ENCODE measurements around the gene IFNE.

IFNE gene

DNA sequence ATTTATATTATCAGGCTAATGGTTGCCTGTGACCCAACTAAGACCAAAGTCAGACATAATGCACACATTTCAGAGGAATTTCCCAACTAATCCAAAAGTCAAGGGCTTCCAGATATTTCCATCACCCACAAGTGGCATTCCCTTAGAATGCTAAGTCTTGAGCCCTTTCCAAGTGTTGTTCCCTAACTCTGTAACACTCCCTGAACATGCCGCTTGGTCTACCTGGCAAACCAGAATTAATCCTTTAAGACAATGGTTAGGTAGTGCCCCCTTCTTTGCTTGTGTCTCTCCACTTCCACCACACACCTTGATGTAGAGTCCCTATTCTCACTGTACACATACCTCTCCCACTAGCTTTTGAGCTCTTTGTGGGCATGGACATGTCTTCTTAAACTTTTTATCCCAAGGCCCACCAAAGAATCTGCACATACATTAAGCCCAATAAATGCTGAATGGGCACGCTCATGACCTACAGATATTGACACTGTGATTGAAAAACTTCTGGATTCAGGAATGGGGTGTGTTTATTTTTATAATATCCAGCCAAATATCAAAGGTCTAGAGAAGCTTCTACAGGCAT, 37.8 kb upstream of the IFNE start:
- no peak overlapping the region for H3K4me3 ChIP-seq (ENCODE audit: low read length in 2 of 2)
- H3K4me1 ChIP-seq (ENCODE audit: control insufficient read depth, insufficient read depth, low read length): no peaks in the 10 kb centered on the region
- H3K27me3 ChIP-seq (ENCODE audit: control insufficient read depth in 1 of 2, insufficient read depth in 2 of 2, low read length in 2 of 2): no peaks in the 10 kb centered on the region
- no peak overlapping the region for H3K27ac ChIP-seq (ENCODE audit: low read length)
- H3K9ac ChIP-seq (ENCODE audit: low read length in 2 of 2): no peak overlapping the region
- H3K9me3 ChIP-seq (ENCODE audit: control insufficient read depth in 2 of 2, low read length in 2 of 2): no peaks in the 10 kb centered on the region
- no peaks in the 10 kb centered on the region for H3K36me3 ChIP-seq (ENCODE audit: control insufficient read depth in 2 of 2, insufficient read depth in 2 of 2, low read length in 2 of 2)

DNA sequence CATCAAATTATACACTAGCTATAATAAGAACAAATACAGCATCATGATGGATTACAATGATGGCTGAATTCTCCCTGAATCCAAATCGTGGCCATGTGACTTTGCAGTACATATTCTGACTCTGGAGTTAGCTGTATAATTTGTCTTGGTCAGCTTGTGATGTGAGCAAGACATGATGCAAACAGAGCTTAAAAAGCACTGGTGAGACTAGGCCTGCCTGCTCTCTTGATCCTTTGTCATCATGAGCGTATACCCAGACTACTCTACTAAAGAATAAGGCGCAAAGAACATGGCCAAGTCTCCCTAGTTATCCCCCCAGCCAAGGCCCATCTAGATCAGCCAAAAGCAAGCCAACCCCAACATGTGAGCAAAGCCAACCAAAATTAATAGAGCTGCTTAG, 34.7 kb upstream of the IFNE start:
- Histone ChIP-seq H3K9me3 (ENCODE audit: control insufficient read depth in 2 of 2, low read length in 2 of 2) (no peaks in the 10 kb centered on the region), H3K27me3 (ENCODE audit: control insufficient read depth in 1 of 2, insufficient read depth in 2 of 2, low read length in 2 of 2) (no peaks in the 10 kb centered on the region), H3K36me3 (ENCODE audit: control insufficient read depth in 2 of 2, insufficient read depth in 2 of 2, low read length in 2 of 2) (no peaks in the 10 kb centered on the region), H3K9ac (ENCODE audit: low read length in 2 of 2) (no peak overlapping the region), H3K27ac (ENCODE audit: low read length) (no peak overlapping the region), H3K4me3 (ENCODE audit: low read length in 2 of 2) (no peak overlapping the region), H3K4me1 (ENCODE audit: control insufficient read depth, insufficient read depth, low read length) (no peaks in the 10 kb centered on the region)

GRCh38 chr9:21513431-21513830, 31.3 kb upstream of the IFNE start:
- Histone ChIP-seq H3K9me3 (ENCODE audit: control insufficient read depth in 2 of 2, low read length in 2 of 2) (no peaks in the 10 kb centered on the region), H3K36me3 (ENCODE audit: control insufficient read depth in 2 of 2, insufficient read depth in 2 of 2, low read length in 2 of 2) (no peaks in the 10 kb centered on the region), H3K4me1 (ENCODE audit: control insufficient read depth, insufficient read depth, low read length) (no peaks in the 10 kb centered on the region), H3K4me3 (ENCODE audit: low read length in 2 of 2) (no peak overlapping the region), H3K27ac (ENCODE audit: low read length) (no peak overlapping the region), H3K9ac (ENCODE audit: low read length in 2 of 2) (no peak overlapping the region), H3K27me3 (ENCODE audit: control insufficient read depth in 1 of 2, insufficient read depth in 2 of 2, low read length in 2 of 2) (no peaks in the 10 kb centered on the region)

- Histone ChIP-seq H3K4me3 (ENCODE audit: low read length in 2 of 2) (no peak overlapping the region), H3K27me3 (ENCODE audit: control insufficient read depth in 1 of 2, insufficient read depth in 2 of 2, low read length in 2 of 2) (no peaks in the 10 kb centered on the region), H3K9me3 (ENCODE audit: control insufficient read depth in 2 of 2, low read length in 2 of 2) (no peaks in the 10 kb centered on the region), H3K4me1 (ENCODE audit: control insufficient read depth, insufficient read depth, low read length) (no peaks in the 10 kb centered on the region), H3K27ac (ENCODE audit: low read length) (no peak overlapping the region), H3K36me3 (ENCODE audit: control insufficient read depth in 2 of 2, insufficient read depth in 2 of 2, low read length in 2 of 2) (no peaks in the 10 kb centered on the region), H3K9ac (ENCODE audit: low read length in 2 of 2) (no peak overlapping the region)
These were observed 28.7 kb upstream of the IFNE start for GRCh38 chr9:21510806-21511205.

DNA sequence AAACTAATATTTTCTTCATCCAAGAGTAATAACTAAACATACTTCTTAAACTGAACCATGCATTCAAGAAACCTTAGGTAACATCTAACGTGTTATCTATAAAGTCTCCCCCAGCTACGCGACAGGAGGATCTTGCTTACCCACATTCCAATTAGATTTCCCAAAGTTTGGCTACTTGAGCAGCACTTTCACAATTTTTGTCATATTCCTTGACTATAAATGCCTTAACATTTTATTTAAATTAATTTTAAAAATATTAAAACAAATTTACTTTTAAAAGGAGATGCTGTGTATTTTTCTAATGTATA, 25.3 kb upstream of the IFNE start:
- no peak overlapping the region for H3K9ac ChIP-seq (ENCODE audit: low read length in 2 of 2)

GRCh38 chr9:21506626-21507482, 24.7 kb upstream of the IFNE start:
- Histone ChIP-seq H3K4me3 (ENCODE audit: low read length in 2 of 2) (no peak overlapping the region), H3K9me3 (ENCODE audit: control insufficient read depth in 2 of 2, low read length in 2 of 2) (no peaks in the 10 kb centered on the region), H3K4me1 (ENCODE audit: control insufficient read depth, insufficient read depth, low read length) (no peaks in the 10 kb centered on the region), H3K27ac (ENCODE audit: low read length) (no peak overlapping the region), H3K9ac (ENCODE audit: low read length in 2 of 2) (no peak overlapping the region), H3K36me3 (ENCODE audit: control insufficient read depth in 2 of 2, insufficient read depth in 2 of 2, low read length in 2 of 2) (no peaks in the 10 kb centered on the region), H3K27me3 (ENCODE audit: control insufficient read depth in 1 of 2, insufficient read depth in 2 of 2, low read length in 2 of 2) (no peaks in the 10 kb centered on the region)

More for the DNA sequence above, 25.3 kb upstream of the IFNE start:
- no peak overlapping the region for H3K4me3 ChIP-seq (ENCODE audit: low read length in 2 of 2)
- no peaks in the 10 kb centered on the region for H3K36me3 ChIP-seq (ENCODE audit: control insufficient read depth in 2 of 2, insufficient read depth in 2 of 2, low read length in 2 of 2)
- no peak overlapping the region for H3K27ac ChIP-seq (ENCODE audit: low read length)
- H3K4me1 ChIP-seq (ENCODE audit: control insufficient read depth, insufficient read depth, low read length): no peaks in the 10 kb centered on the region
- no peaks in the 10 kb centered on the region for H3K9me3 ChIP-seq (ENCODE audit: control insufficient read depth in 2 of 2, low read length in 2 of 2)
- no peaks in the 10 kb centered on the region for H3K27me3 ChIP-seq (ENCODE audit: control insufficient read depth in 1 of 2, insufficient read depth in 2 of 2, low read length in 2 of 2)

DNA sequence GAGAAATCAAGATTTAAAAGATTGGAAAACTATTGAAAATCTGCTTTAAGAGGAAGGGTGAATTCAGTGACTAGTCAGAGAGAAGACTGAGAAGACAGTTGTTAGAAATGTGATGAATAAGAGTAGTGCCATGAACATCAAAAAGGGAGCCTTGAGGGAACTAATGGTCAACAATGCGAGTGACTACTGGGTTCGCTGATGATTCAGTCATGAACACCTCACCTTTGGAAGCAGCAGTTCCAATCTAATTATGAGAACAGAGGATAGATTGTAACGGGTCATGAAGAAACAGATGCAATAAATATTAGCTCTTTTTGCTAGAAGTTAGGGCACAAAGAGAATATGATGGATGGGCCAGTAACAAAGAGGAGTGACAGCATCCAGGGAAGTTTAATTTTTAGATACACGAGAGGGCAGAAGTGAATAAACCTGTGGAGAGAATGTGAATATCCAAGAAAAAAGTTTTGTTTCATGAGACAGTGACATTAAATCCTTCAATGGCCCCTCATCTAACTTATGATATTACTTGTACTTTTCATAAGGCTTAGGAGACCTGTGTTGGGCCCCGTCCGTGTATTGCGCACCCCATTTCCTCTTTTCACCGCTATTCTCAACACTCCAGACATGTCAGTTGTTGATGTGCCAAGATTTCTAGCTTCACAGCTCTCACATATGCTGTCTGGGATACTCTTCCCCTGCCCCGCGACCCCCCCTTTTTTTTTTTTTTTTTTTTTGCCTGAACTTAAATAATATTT, 23.5 kb upstream of the IFNE start:
- Histone ChIP-seq H3K36me3 (ENCODE audit: control insufficient read depth in 2 of 2, insufficient read depth in 2 of 2, low read length in 2 of 2) (no peaks in the 10 kb centered on the region), H3K27ac (ENCODE audit: low read length) (no peak overlapping the region), H3K4me1 (ENCODE audit: control insufficient read depth, insufficient read depth, low read length) (no peaks in the 10 kb centered on the region), H3K27me3 (ENCODE audit: control insufficient read depth in 1 of 2, insufficient read depth in 2 of 2, low read length in 2 of 2) (no peaks in the 10 kb centered on the region), H3K4me3 (ENCODE audit: low read length in 2 of 2) (no peak overlapping the region), H3K9ac (ENCODE audit: low read length in 2 of 2) (no peak overlapping the region), H3K9me3 (ENCODE audit: control insufficient read depth in 2 of 2, low read length in 2 of 2) (no peaks in the 10 kb centered on the region)

- Histone ChIP-seq H3K4me3 (ENCODE audit: low read length in 2 of 2) (no peak overlapping the region), H3K27me3 (ENCODE audit: control insufficient read depth in 1 of 2, insufficient read depth in 2 of 2, low read length in 2 of 2) (no peaks in the 10 kb centered on the region), H3K36me3 (ENCODE audit: control insufficient read depth in 2 of 2, insufficient read depth in 2 of 2, low read length in 2 of 2) (no peaks in the 10 kb centered on the region), H3K27ac (ENCODE audit: low read length) (no peak overlapping the region), H3K4me1 (ENCODE audit: control insufficient read depth, insufficient read depth, low read length) (no peaks in the 10 kb centered on the region), H3K9ac (ENCODE audit: low read length in 2 of 2) (no peak overlapping the region), H3K9me3 (ENCODE audit: control insufficient read depth in 2 of 2, low read length in 2 of 2) (no peaks in the 10 kb centered on the region)
These were observed 22.8 kb upstream of the IFNE start for GRCh38 chr9:21504894-21505293.

- Histone ChIP-seq H3K9me3 (ENCODE audit: control insufficient read depth in 2 of 2, low read length in 2 of 2) (no peaks in the 10 kb centered on the region), H3K9ac (ENCODE audit: low read length in 2 of 2) (no peak overlapping the region), H3K4me3 (ENCODE audit: low read length in 2 of 2) (no peak overlapping the region), H3K36me3 (ENCODE audit: control insufficient read depth in 2 of 2, insufficient read depth in 2 of 2, low read length in 2 of 2) (no peaks in the 10 kb centered on the region), H3K4me1 (ENCODE audit: control insufficient read depth, insufficient read depth, low read length) (no peaks in the 10 kb centered on the region), H3K27ac (ENCODE audit: low read length) (no peak overlapping the region), H3K27me3 (ENCODE audit: control insufficient read depth in 1 of 2, insufficient read depth in 2 of 2, low read length in 2 of 2) (no peaks in the 10 kb centered on the region)
These were observed 22.0 kb upstream of the IFNE start for GRCh38 chr9:21504113-21504512.

DNA sequence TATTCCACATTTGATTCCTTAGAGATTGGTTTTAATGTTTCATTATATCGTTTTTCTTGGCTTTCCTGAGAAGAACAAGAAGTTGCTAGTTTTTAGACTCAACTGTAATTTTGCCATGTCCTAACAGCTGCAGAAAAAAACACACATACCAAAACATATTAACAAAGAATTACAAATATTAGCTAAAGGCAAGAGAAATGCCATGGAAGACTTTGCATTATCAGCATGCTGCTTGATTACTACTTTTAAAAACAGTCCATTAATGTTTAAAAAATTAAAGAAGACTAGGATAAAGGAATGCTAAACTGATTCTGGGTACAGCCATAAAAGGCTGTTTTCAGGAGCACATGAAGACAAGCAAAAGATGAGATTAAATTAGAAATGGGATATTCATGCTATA, 20.5 kb upstream of the IFNE start:
- H3K4me1 ChIP-seq (ENCODE audit: control insufficient read depth, insufficient read depth, low read length): no peaks in the 10 kb centered on the region
- H3K27ac ChIP-seq (ENCODE audit: low read length): no peak overlapping the region
- no peaks in the 10 kb centered on the region for H3K27me3 ChIP-seq (ENCODE audit: control insufficient read depth in 1 of 2, insufficient read depth in 2 of 2, low read length in 2 of 2)
- no peaks in the 10 kb centered on the region for H3K9me3 ChIP-seq (ENCODE audit: control insufficient read depth in 2 of 2, low read length in 2 of 2)
- no peak overlapping the region for H3K9ac ChIP-seq (ENCODE audit: low read length in 2 of 2)
- no peaks in the 10 kb centered on the region for H3K36me3 ChIP-seq (ENCODE audit: control insufficient read depth in 2 of 2, insufficient read depth in 2 of 2, low read length in 2 of 2)
- no peak overlapping the region for H3K4me3 ChIP-seq (ENCODE audit: low read length in 2 of 2)

- Histone ChIP-seq H3K9ac (ENCODE audit: low read length in 2 of 2) (no peak overlapping the region), H3K27me3 (ENCODE audit: control insufficient read depth in 1 of 2, insufficient read depth in 2 of 2, low read length in 2 of 2) (no peaks in the 10 kb centered on the region), H3K9me3 (ENCODE audit: control insufficient read depth in 2 of 2, low read length in 2 of 2) (no peaks in the 10 kb centered on the region), H3K4me3 (ENCODE audit: low read length in 2 of 2) (no peak overlapping the region), H3K36me3 (ENCODE audit: control insufficient read depth in 2 of 2, insufficient read depth in 2 of 2, low read length in 2 of 2) (no peaks in the 10 kb centered on the region), H3K27ac (ENCODE audit: low read length) (no peak overlapping the region), H3K4me1 (ENCODE audit: control insufficient read depth, insufficient read depth, low read length) (no peaks in the 10 kb centered on the region)
These were observed 17.8 kb upstream of the IFNE start for GRCh38 chr9:21499912-21500311.

Data from stomach smooth muscle (tissue), 2 donors.